ENCODE results near the gene FSTL1. TPM values are rescaled to one million over a fixed set of nuclear protein-coding genes. Genes with fewer than 3 reads are reported as not detected.

Gene FSTL1
- total RNA-seq, 2 experiments from 2014 or later: 1.0 to 2.9 TPM

DNA sequence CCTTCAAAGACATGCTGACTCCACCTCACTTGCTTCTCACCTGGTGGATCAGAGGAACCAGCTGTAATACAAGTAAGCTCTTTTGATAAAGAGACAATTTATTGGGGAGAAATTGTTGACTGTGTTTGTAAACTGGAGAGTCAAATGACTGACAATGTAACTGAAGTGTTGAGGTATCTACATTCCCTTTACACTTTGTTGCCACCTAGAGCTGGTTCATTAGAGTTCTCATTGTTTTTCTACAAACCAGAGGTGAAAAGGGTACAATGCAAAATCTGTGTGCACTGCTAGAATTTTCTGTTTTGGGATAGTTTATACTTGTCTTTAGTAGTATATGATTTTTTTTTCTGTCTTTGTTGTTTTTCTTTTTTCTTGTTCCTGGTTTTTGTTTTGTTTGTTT is 93.0 kb downstream of the FSTL1 start:
- no peaks in the 10 kb centered on the region for H3K9me3 Mint-ChIP-seq
- intact Hi-C loops (cut with micrococcal nuclease): loop anchor here (10.0 kb wide), 1 partner anchor 263 kb away; the partner anchor contains the start of gene GSK3B
- H3K36me3 Mint-ChIP-seq (ENCODE audit: low read depth): no peaks in the 10 kb centered on the region
- H3K27ac Mint-ChIP-seq: no peak overlapping the region
- H3K4me1 Mint-ChIP-seq (ENCODE audit: low read depth): no peaks in the 10 kb centered on the region
- H3K4me3 Mint-ChIP-seq: no peak overlapping the region
- DNase-seq (no peak), ATAC-seq (no peak)
- ChIA-PET POLR2A (interaction anchor here (3.0 kb wide), 1 partner anchor 9 kb away, joined by 8 read pairs; the partner anchor contains the start of gene LRRC58), CTCF (interaction anchor here (1.1 kb wide), 1 partner anchor 113 kb away, joined by 3 read pairs; no protein-coding TSS in a partner anchor)
- TF ChIP-seq, protein P1, sequence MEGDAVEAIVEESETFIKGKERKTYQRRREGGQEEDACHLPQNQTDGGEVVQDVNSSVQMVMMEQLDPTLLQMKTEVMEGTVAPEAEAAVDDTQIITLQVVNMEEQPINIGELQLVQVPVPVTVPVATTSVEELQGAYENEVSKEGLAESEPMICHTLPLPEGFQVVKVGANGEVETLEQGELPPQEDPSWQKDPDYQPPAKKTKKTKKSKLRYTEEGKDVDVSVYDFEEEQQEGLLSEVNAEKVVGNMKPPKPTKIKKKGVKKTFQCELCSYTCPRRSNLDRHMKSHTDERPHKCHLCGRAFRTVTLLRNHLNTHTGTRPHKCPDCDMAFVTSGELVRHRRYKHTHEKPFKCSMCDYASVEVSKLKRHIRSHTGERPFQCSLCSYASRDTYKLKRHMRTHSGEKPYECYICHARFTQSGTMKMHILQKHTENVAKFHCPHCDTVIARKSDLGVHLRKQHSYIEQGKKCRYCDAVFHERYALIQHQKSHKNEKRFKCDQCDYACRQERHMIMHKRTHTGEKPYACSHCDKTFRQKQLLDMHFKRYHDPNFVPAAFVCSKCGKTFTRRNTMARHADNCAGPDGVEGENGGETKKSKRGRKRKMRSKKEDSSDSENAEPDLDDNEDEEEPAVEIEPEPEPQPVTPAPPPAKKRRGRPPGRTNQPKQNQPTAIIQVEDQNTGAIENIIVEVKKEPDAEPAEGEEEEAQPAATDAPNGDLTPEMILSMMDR (IDR thresholded peaks at IDR 0.05): no peak
- peaks cover 9% of the 10 kb centered on the region for H3K27me3 Mint-ChIP-seq

DNA sequence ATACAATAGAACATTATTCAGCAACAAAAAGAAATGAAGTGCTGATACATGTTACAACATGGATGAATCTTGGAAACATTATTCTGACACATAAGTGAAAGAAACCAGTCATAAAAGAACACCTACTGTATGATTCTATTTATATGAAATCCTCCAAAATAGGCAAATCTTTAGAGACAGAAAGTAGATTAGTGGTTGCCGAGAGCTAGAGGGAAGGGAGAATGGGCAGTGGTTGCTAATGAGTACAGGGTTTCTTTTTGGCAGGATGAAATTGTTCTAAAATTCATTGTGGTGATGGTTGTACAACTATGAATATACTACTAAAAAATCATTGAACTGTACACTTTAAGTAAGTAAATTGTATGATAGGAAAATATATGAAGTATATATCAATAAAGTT is 95.3 kb downstream of the FSTL1 start:
- peaks cover 10% of the 10 kb centered on the region for H3K27me3 Mint-ChIP-seq
- TF ChIP-seq, protein P1 (IDR thresholded peaks at IDR 0.05): no peak

DNA sequence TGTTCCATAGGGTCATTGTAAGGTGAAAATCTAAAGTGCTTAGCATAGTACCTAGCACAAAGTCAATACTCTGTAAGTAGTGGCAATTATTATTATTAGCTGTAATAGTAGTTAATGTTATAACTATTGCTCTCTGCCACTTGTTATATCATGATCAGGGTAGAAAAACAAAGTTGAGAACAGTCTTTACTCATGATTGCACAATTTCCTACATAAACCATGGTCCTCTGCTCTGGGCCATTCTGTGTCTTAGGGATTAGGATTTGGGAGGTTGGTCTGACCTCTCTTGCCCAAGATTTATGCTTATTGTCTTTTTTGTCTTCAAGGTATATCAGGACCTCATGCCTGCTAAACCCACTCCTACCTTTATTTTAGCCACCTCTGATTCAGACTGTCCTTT is 97.3 kb downstream of the FSTL1 start:
- Mint-ChIP-seq H3K4me1 (ENCODE audit: low read depth) (peaks cover 4% of the 10 kb centered on the region), H3K4me3 (no peak overlapping the region), H3K27me3 (peaks cover 10% of the 10 kb centered on the region), H3K27ac (no peak overlapping the region), H3K9me3 (no peaks in the 10 kb centered on the region), H3K36me3 (ENCODE audit: low read depth) (no peaks in the 10 kb centered on the region)
- DNase-seq (no peak), ATAC-seq (no peak)
- intact Hi-C loops (cut with micrococcal nuclease): loop anchor here (10.0 kb wide), 1 partner anchor 259 kb away; the partner anchor contains the start of gene GSK3B
- ChIA-PET POLR2A (no interaction called here), CTCF (interaction anchor here (1.3 to 1.9 kb wide), 2 partner anchors 62 to 64 kb away, joined by 4 to 8 read pairs; no protein-coding TSS in a partner anchor)
- TF ChIP-seq, protein P1 (IDR thresholded peaks at IDR 0.05): no peak

More for the DNA sequence above, 95.3 kb downstream of the FSTL1 start:
- intact Hi-C loops (cut with micrococcal nuclease): loop anchor here (10.0 kb wide), 1 partner anchor 261 kb away; the partner anchor contains the start of gene GSK3B
- ChIA-PET POLR2A (no interaction called here), CTCF (interaction anchor here (0.7 to 1.9 kb wide), 3 partner anchors 14 to 62 kb away, joined by 3 to 8 read pairs (median 4); no protein-coding TSS in a partner anchor)
- H3K27ac Mint-ChIP-seq: no peak overlapping the region
- H3K9me3 Mint-ChIP-seq: no peaks in the 10 kb centered on the region
- DNase-seq (no peak), ATAC-seq (no peak)
- H3K36me3 Mint-ChIP-seq (ENCODE audit: low read depth): no peaks in the 10 kb centered on the region
- no peak overlapping the region for H3K4me3 Mint-ChIP-seq
- H3K4me1 Mint-ChIP-seq (ENCODE audit: low read depth): no peaks in the 10 kb centered on the region

DNA sequence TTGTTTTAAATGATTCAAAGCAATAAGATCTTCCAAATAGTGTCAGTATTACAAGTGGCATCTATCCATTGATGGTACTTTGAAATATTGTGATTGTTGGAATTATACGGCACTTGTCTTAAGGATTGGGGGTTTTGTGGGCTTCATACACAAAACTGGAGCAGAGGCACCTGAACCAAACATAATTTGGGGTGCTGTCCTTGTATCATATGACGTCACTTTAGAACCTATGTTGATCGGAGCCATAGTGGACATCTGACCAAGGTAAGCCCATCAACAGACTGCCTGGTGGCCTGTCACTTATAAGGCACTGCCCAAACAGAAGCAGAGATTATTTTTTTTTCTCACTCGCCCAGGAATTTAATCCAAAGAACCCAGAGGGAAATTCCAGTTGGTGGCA is 98.8 kb downstream of the FSTL1 start:
- H3K4me3 Mint-ChIP-seq: no peak overlapping the region
- no peak for DNase-seq
- ChIA-PET POLR2A (interaction anchor here (1.7 kb wide), 1 partner anchor 16 kb away, joined by 3 read pairs; no protein-coding TSS in a partner anchor), CTCF (no interaction called here)
- H3K27me3 Mint-ChIP-seq: peaks cover 10% of the 10 kb centered on the region
- no peak for ATAC-seq
- peaks cover 10% of the 10 kb centered on the region for H3K36me3 Mint-ChIP-seq (ENCODE audit: low read depth)
- TF ChIP-seq, protein P1 (IDR thresholded peaks at IDR 0.05): no peak
- H3K4me1 Mint-ChIP-seq (ENCODE audit: low read depth): peaks cover 15% of the 10 kb centered on the region
- no peak overlapping the region for H3K27ac Mint-ChIP-seq
- intact Hi-C loops (cut with micrococcal nuclease): loop anchor here (10.0 kb wide), 1 partner anchor 257 kb away; the partner anchor contains the start of gene GSK3B
- no peaks in the 10 kb centered on the region for H3K9me3 Mint-ChIP-seq

DNA sequence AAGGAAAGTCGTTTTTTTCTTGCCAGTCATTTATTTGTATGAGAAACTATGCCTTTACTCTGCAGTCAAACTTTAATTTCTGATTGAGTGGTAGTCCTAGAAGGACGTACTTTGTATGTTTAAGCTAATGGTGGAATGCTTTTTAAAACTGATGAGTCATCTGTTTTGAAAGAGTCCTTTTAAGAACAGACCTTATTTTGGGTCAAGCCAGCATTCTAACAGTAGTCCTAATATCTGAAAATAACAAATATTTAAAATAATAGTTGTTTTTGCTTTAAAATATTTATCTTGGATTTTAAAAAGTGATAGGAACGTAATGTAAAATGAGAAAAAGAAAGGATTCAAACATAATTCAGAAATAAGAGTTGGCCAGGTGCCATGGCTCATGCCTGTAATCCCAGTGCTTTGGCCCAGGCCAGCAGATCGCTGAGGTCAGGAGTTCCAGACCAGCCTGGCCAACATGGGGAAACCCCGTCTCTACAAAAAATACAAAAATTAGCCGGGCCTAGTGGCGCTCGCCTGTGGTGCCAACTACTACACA is 100.3 kb downstream of the FSTL1 start:
- ChIA-PET POLR2A (interaction anchor here (0.6 to 2.3 kb wide), 3 partner anchors 8 to 255 kb away, joined by 3 to 8 read pairs (median 4); no protein-coding TSS in a partner anchor), CTCF (interaction anchor here (2.0 to 3.1 kb wide), 2 partner anchors 67 to 208 kb away, joined by 6 to 27 read pairs; no protein-coding TSS in a partner anchor)
- Mint-ChIP-seq H3K36me3 (ENCODE audit: low read depth) (peaks cover 22% of the 10 kb centered on the region), H3K4me1 (ENCODE audit: low read depth) (peaks cover 30% of the 10 kb centered on the region), H3K27ac (no peak overlapping the region), H3K9me3 (no peaks in the 10 kb centered on the region), H3K27me3 (peaks cover 10% of the 10 kb centered on the region), H3K4me3 (peak overlapping the region; percentile 93)
- intact Hi-C loops (cut with micrococcal nuclease): loop anchor here (10.0 kb wide), 1 partner anchor 256 kb away; the partner anchor contains the start of gene GSK3B
- TF ChIP-seq, protein P1 (IDR thresholded peaks at IDR 0.05): no peak
- no peak for DNase-seq
- ATAC-seq: no peak

Measured in activated CD8-positive, alpha-beta T cell treated with anti-CD3 and anti-CD28 coated beads for 36 hours (primary cell).